ENCODE results near the gene SLC25A17.
"Not testable (repeated sequence)": the region's sequence is repeated elsewhere in the genome, so short reads cannot be mapped to it uniquely, and the experiment has no call there.

The SLC25A17 gene

DNA sequence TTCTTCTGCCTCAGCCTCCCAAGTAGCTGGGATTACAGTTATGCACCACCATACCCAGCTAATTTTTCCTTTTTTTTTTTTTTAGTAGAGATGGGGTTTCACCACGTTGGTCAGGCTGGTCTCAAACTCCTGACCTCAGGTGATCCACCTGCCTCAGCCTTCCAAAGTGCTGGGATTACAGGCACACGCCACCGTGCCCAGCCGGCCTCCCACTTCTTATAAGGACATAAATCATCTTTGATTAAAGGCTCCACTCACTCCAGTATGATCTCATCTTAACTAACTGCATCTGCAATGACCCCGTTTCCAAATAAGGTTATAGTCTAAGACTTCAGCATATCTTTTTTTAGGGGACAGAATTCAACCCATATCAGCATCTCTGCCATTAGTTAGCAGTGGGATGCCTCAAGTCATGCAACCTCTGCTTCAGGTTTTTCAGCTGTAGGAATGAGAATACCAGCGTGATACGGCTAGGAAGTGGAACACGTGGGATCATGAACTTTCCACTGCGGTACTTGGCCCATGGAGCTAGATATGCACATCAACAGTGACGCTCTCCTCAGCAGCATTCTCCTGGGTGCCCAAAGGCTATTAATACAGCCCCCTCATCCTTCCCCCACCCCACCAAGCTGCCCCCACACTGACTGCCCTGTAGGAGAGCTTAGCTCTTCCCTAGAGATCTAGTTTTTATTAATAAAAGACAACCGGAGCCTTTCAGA lies 98.4 kb downstream of the SLC25A17 start:
- TF ChIP-seq, protein P1, sequence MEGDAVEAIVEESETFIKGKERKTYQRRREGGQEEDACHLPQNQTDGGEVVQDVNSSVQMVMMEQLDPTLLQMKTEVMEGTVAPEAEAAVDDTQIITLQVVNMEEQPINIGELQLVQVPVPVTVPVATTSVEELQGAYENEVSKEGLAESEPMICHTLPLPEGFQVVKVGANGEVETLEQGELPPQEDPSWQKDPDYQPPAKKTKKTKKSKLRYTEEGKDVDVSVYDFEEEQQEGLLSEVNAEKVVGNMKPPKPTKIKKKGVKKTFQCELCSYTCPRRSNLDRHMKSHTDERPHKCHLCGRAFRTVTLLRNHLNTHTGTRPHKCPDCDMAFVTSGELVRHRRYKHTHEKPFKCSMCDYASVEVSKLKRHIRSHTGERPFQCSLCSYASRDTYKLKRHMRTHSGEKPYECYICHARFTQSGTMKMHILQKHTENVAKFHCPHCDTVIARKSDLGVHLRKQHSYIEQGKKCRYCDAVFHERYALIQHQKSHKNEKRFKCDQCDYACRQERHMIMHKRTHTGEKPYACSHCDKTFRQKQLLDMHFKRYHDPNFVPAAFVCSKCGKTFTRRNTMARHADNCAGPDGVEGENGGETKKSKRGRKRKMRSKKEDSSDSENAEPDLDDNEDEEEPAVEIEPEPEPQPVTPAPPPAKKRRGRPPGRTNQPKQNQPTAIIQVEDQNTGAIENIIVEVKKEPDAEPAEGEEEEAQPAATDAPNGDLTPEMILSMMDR (IDR thresholded peaks at IDR 0.05), result no peak
- Histone ChIP-seq H3K9ac (no peak overlapping the region), H3K27ac (no peak overlapping the region), H3K27me3 (ENCODE audit: control insufficient read depth, insufficient read depth, low read length) (no peaks in the 10 kb centered on the region), H3K9me3 (ENCODE audit: control insufficient read depth, low read length) (no peaks in the 10 kb centered on the region), H3K4me2 (ENCODE audit: low read length) (no peak overlapping the region), H3K4me3 (ENCODE audit: low read depth, low read length) (no peak overlapping the region), H2AFZ (no peak overlapping the region), H3K4me1 (no peaks in the 10 kb centered on the region), H3K36me3 (ENCODE audit: control insufficient read depth, insufficient read depth, low read length) (no peaks in the 10 kb centered on the region), H3K79me2 (no peaks in the 10 kb centered on the region)

DNA sequence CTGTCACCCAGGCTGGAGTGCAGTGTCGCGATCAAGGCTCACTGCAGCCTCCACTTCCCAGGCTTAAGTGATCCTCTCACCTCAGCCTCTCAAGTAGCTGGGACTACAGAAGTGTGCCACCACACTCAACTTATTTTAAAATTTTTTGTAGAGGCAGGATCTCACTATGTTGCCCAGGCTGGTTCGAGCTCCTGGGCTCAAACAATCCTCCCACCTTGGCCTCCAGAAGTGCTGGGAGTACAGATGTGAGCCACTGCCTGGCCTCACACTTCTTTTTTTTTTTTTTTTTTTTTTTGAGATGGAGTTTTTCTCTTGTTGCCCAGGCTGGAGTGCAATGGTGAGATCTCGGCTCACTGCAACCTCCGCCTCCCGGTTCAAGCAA lies 99.0 kb downstream of the SLC25A17 start:
- not testable (repeated sequence) for H3K27ac ChIP-seq; H3K4me3 ChIP-seq (ENCODE audit: low read depth, low read length); H3K27me3 ChIP-seq (ENCODE audit: control insufficient read depth, insufficient read depth, low read length); H3K36me3 ChIP-seq (ENCODE audit: control insufficient read depth, insufficient read depth, low read length); H3K79me2 ChIP-seq; H3K9ac ChIP-seq; H2AFZ ChIP-seq; H3K4me2 ChIP-seq (ENCODE audit: low read length); H3K4me1 ChIP-seq; H3K9me3 ChIP-seq (ENCODE audit: control insufficient read depth, low read length)
